Fibroblast of villous mesenchyme (primary cell): Measurements from ENCODE around the gene CCS. TPM values are rescaled to one million over a fixed set of nuclear protein-coding genes. Genes with fewer than 3 reads are reported as not detected.
A peak's percentile ranks its signal among the peaks of the same experiment; 100 is the strongest.
"Not testable (repeated sequence)": the region's sequence is repeated elsewhere in the genome, so short reads cannot be mapped to it uniquely, and the experiment has no call there.

Source experiments
- DNase-seq: peaks from one replicate; pipeline ENCODE4 v3.0.0-alpha.2; 2010; ENCODE audit warnings: low read depth
- H3K4me3 ChIP-seq: 2 replicates; pipeline ENCODE4 v1.5.1; 2011; ENCODE audit warnings: low read depth, mild to moderate bottlenecking, low read length
- total RNA-seq: library from RNA; depleted of rRNA; stranded (reverse); fragments of >200 nt; gene quantifications from 2 replicates; pipeline ENCODE4 v1.2.3, GENCODE V29; 2012
- TF ChIP-seq, protein P1 (sequence below): IDR thresholded peaks from 2 replicates; pipeline ENCODE4 v1.5.1; 2012; ENCODE audit warnings: low read depth, mild to moderate bottlenecking, low read length; ENCODE audit not compliant: insufficient read depth

The CCS gene
- total RNA-seq, 1 donor: 34.5 TPM

DNA sequence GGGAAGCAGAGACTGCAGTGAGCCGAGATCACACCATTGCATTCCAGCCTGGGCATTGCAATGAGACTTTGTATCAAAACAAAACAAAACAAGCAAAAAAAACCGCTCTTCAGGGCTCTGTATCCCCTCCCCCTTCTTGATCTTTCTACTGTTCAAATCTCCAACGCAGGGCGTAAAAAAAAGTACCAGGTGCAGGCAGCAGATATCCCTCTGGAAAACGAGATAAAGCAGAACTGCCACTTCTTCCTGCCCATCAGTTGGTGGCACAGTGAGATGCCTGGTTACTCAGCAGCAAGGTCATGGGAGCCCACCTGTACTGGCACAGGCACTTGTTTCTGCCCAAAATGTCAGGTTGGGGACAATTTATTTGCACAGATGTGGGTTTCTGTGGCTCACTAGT, 11.2 kb downstream of the CCS start:
- no peak for DNase-seq
- TF ChIP-seq, protein P1, sequence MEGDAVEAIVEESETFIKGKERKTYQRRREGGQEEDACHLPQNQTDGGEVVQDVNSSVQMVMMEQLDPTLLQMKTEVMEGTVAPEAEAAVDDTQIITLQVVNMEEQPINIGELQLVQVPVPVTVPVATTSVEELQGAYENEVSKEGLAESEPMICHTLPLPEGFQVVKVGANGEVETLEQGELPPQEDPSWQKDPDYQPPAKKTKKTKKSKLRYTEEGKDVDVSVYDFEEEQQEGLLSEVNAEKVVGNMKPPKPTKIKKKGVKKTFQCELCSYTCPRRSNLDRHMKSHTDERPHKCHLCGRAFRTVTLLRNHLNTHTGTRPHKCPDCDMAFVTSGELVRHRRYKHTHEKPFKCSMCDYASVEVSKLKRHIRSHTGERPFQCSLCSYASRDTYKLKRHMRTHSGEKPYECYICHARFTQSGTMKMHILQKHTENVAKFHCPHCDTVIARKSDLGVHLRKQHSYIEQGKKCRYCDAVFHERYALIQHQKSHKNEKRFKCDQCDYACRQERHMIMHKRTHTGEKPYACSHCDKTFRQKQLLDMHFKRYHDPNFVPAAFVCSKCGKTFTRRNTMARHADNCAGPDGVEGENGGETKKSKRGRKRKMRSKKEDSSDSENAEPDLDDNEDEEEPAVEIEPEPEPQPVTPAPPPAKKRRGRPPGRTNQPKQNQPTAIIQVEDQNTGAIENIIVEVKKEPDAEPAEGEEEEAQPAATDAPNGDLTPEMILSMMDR: no peak
- H3K4me3 ChIP-seq: no peak overlapping the region

DNA sequence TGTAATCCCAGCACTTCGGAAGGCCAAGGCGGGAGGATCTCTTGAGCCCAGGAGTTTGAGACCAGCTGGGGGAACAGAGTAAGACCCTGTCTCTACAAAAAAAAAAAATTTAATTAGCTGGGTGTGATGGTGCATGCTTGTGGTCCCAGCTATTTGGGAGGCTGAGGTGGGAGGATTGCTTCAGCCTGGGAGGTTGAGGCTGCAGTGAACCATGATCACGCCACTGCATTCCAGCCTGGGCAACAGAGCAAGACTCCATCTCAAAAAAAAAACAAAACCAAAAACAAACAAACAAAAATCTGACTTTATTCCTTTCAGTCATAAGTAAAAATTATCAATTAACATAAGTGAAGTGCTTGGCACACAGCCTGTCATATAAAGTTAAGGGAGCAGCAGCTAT, 13.6 kb downstream of the CCS start:
- H3K4me3 ChIP-seq, DNase-seq: not testable (repeated sequence)

DNA sequence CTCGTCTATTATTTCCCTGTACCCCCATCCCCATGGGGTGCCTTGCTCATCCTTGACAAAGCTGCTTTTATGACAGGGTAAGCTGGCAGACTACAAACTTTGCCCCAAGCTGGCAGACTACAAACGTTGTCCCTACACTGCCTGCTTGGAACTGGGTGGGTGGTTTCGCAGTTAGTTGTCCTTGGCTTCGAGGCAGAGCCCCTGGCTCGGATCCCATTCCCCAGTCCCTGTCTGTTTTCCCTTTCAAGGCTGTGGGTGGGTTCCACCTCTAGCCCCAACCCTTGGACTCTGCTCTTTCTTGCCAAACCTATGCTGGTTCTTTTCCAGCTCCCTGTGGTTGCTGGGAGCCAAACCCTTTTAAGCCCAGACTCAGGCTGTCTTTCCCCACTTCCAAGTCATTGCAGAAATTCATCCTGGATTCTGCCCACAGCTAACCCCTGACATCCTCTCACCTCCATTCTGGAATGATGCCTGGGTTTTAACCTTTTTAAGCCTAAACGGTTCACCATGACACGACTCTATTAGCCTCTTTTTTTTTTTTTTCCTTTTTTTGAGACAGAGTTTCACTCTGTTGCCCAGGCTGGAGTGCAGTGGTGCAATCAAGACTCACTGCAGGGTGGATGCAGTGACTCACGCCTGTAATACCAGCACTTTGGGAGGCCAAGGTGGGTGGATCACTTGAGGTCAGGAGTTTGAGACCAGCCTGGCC, 14.3 kb downstream of the CCS start:
- TF ChIP-seq, protein P1: no peak
- H3K4me3 ChIP-seq: no peak overlapping the region
- DNase-seq: peak; percentile 77

DNA sequence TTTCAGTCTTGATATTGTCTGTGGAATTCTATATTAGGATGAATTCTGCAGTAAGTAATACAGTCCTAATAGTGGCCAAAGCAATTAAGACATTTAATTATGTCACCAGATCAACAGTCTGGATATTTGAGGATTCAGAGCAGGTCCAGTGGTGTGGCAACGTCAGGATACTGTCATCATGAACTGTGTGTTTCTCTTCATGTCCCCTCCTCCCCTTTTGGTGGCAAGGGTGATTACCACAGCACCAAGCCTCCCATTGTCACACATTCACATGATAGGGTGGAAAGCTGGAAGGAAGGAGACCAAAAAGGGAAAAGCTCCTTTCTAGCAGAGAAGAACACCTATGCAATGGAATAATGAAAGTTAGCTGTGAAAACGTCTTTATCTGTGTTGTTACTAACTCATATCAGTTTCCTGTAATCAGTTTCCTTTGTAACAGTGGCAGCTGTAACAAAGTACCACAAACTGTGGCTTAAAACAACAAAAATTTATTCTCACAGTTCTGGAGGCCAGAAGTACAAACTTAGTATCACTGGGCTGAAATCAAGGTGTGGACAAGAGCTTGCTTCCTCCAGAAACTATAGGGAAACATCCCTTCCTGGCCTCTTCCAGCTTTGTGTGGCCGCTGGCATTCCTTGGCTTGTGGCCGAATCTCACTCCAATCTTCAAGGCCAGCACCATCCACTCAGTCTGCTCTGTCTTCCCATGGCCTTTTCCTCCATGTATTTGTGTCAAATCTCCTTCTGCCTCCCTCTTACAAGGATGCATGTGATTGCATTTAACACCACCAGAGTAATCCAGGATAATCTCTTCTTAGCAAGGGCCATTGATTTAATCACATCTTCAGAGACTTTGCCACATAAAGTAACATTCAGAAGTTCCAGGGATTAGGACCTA, 17.0 kb downstream of the CCS start:
- TF ChIP-seq, protein P1: no peak
- H3K4me3 ChIP-seq: no peak overlapping the region
- no peak for DNase-seq

DNA sequence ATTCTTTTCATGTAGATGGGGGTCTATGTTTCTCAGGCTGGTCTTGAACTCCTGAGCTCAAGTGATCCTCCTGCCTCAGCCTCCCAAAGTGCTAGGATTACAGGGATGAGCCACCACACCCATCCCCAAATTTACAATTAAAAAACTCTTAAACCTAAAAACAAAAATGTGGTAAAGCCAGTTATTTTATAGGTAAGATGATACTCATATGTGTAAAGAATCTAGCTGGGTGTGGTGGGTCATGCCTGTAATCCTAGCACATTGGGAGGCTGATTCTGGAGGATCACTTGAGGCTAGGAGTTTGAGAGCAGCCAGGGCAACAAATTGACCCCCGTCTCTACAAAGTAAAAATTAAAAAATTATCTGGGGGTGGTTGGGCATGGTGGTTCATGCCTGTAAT, 19.5 kb downstream of the CCS start:
- no peak for DNase-seq
- no peak overlapping the region for H3K4me3 ChIP-seq
- TF ChIP-seq, protein P1: no peak

DNA sequence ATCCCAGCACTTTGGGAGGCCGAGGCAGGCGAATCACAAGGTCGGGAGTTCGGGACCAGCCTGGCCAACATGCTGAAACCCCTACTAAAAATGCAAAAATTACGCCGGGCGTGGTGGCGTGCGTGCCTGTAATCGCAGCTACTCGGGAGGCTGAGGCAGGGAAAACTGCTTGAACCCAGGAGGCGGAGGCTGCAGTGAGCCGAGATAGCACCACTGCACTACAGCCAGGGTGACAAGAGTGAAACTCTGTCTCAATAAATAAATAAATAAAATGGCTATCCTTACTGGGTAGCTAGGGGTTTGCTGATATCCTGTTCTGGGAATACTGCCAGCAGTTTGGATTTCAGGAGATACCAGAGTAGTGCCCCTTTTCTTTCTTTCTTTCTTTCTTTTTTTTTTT, 21.1 kb downstream of the CCS start:
- no peak overlapping the region for H3K4me3 ChIP-seq
- DNase-seq: peak; percentile 54
- TF ChIP-seq, protein P1: no peak

DNA sequence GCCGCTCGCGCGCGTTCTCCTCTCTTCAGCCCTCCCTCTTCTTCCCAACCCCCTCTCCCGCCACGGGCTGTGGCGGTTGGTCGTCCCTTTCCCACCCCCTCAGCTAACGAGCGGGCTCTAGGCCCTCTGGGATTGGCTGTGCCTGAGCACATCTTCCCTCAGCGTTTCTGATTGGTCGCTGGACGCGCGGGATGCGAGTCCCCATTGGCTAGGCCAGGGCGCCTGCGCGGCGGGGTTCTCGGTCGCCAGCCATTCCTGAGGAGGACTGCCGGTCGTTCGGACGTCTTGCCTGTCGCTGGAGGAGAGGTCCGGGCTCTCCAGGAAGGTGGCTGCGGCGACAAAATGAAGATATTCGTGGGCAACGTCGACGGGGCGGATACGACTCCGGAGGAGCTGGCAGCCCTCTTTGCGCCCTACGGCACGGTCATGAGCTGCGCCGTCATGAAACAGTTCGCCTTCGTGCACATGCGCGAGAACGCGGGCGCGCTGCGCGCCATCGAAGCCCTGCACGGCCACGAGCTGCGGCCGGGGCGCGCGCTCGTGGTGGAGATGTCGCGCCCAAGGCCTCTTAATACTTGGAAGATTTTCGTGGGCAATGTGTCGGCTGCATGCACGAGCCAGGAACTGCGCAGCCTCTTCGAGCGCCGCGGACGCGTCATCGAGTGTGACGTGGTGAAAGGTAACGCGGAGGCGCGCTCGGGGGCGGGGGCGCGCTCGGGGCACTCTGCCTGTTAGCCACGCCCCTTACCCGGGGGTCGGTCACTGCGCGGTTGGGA, 23.6 kb downstream of the CCS start, which contains the start of gene RBM14:
TSS of gene RBM14 (plus strand) at position 252 of the 776 bp plus-strand sequence. CDS start at position 343, 91 bp downstream.
- peak within 1 kb of the TSS; percentile 81 for H3K4me3 ChIP-seq
- DNase-seq: peak; percentile 99
- TF ChIP-seq, protein P1: no peak
